ENCODE measurements around the gene PSME3. TPM values are rescaled to one million over a fixed set of nuclear protein-coding genes. Genes with fewer than 3 reads are reported as not detected.
A peak's percentile ranks its signal among the peaks of the same experiment; 100 is the strongest.

PSME3 gene
- total and polyA plus RNA-seq, 2 of the 13 experiments (the other 11 are each of a cell fraction or from before 2014, with no cell fraction given) = 66.3 to 135 TPM

DNA sequence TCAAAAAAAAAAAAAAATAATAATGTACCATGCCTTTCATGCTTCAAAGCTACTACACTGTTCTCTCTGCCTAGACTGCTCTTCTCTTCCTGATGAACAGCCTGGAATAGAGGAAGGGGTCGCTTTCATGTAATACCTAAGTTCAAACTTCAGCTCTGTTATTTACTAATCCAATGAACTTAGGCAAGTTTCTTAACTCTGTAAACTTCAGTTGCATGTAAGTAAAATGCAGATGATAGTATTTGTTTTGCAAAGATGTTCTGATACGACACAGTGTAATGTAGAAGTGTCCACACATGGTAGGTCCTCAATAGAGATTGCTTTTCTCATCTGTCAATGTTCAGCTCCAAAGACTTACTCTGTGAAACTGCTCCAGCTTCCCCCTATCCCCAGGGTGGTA lies 41.2 kb upstream of the PSME3 start (continued):
- TF ChIP-seq CHCHD3 (CRISPR knock-in tag; IDR thresholded peaks at IDR 0.05) (no peak), SIX4 (CRISPR knock-in tag; IDR thresholded peaks at IDR 0.05) (no peak), HNRNPK (IDR thresholded peaks at IDR 0.05; ENCODE audit: low read depth, low read length, poor library complexity, severe bottlenecking) (no peak), ZNF782 (CRISPR knock-in tag; IDR thresholded peaks at IDR 0.05; ENCODE audit: borderline replicate concordance) (no peak), KAT2B (IDR thresholded peaks at IDR 0.05; ENCODE audit: borderline replicate concordance, low read depth, low read length) (no peak), THAP11 (CRISPR knock-in tag; IDR thresholded peaks at IDR 0.05) (peak; percentile 60), SP5 (CRISPR knock-in tag; IDR thresholded peaks at IDR 0.05; ENCODE audit: borderline replicate concordance, low read depth) (no peak), NFKBIZ (CRISPR knock-in tag; IDR thresholded peaks at IDR 0.05) (no peak), SNRNP70 (IDR thresholded peaks at IDR 0.05; ENCODE audit: low read depth, low read length) (no peak)
- TF ChIP-seq, protein P1, sequence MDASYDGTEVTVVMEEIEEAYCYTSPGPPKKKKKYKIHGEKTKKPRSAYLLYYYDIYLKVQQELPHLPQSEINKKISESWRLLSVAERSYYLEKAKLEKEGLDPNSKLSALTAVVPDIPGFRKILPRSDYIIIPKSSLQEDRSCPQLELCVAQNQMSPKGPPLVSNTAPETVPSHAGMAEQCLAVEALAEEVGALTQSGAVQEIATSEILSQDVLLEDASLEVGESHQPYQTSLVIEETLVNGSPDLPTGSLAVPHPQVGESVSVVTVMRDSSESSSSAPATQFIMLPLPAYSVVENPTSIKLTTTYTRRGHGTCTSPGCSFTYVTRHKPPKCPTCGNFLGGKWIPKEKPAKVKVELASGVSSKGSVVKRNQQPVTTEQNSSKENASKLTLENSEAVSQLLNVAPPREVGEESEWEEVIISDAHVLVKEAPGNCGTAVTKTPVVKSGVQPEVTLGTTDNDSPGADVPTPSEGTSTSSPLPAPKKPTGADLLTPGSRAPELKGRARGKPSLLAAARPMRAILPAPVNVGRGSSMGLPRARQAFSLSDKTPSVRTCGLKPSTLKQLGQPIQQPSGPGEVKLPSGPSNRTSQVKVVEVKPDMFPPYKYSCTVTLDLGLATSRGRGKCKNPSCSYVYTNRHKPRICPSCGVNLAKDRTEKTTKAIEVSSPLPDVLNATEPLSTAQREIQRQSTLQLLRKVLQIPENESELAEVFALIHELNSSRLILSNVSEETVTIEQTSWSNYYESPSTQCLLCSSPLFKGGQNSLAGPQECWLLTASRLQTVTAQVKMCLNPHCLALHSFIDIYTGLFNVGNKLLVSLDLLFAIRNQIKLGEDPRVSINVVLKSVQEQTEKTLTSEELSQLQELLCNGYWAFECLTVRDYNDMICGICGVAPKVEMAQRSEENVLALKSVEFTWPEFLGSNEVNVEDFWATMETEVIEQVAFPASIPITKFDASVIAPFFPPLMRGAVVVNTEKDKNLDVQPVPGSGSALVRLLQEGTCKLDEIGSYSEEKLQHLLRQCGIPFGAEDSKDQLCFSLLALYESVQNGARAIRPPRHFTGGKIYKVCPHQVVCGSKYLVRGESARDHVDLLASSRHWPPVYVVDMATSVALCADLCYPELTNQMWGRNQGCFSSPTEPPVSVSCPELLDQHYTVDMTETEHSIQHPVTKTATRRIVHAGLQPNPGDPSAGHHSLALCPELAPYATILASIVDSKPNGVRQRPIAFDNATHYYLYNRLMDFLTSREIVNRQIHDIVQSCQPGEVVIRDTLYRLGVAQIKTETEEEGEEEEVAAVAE (CRISPR knock-in tag; IDR thresholded peaks at IDR 0.05; ENCODE audit: borderline replicate concordance) = peak; percentile 50; the same call in 1 of the 2 replicates
- TF ChIP-seq, protein P2, sequence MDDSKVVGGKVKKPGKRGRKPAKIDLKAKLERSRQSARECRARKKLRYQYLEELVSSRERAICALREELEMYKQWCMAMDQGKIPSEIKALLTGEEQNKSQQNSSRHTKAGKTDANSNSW (CRISPR knock-in tag; IDR thresholded peaks at IDR 0.05; ENCODE audit: borderline replicate concordance) = no peak
- TF ChIP-seq, protein P3, sequence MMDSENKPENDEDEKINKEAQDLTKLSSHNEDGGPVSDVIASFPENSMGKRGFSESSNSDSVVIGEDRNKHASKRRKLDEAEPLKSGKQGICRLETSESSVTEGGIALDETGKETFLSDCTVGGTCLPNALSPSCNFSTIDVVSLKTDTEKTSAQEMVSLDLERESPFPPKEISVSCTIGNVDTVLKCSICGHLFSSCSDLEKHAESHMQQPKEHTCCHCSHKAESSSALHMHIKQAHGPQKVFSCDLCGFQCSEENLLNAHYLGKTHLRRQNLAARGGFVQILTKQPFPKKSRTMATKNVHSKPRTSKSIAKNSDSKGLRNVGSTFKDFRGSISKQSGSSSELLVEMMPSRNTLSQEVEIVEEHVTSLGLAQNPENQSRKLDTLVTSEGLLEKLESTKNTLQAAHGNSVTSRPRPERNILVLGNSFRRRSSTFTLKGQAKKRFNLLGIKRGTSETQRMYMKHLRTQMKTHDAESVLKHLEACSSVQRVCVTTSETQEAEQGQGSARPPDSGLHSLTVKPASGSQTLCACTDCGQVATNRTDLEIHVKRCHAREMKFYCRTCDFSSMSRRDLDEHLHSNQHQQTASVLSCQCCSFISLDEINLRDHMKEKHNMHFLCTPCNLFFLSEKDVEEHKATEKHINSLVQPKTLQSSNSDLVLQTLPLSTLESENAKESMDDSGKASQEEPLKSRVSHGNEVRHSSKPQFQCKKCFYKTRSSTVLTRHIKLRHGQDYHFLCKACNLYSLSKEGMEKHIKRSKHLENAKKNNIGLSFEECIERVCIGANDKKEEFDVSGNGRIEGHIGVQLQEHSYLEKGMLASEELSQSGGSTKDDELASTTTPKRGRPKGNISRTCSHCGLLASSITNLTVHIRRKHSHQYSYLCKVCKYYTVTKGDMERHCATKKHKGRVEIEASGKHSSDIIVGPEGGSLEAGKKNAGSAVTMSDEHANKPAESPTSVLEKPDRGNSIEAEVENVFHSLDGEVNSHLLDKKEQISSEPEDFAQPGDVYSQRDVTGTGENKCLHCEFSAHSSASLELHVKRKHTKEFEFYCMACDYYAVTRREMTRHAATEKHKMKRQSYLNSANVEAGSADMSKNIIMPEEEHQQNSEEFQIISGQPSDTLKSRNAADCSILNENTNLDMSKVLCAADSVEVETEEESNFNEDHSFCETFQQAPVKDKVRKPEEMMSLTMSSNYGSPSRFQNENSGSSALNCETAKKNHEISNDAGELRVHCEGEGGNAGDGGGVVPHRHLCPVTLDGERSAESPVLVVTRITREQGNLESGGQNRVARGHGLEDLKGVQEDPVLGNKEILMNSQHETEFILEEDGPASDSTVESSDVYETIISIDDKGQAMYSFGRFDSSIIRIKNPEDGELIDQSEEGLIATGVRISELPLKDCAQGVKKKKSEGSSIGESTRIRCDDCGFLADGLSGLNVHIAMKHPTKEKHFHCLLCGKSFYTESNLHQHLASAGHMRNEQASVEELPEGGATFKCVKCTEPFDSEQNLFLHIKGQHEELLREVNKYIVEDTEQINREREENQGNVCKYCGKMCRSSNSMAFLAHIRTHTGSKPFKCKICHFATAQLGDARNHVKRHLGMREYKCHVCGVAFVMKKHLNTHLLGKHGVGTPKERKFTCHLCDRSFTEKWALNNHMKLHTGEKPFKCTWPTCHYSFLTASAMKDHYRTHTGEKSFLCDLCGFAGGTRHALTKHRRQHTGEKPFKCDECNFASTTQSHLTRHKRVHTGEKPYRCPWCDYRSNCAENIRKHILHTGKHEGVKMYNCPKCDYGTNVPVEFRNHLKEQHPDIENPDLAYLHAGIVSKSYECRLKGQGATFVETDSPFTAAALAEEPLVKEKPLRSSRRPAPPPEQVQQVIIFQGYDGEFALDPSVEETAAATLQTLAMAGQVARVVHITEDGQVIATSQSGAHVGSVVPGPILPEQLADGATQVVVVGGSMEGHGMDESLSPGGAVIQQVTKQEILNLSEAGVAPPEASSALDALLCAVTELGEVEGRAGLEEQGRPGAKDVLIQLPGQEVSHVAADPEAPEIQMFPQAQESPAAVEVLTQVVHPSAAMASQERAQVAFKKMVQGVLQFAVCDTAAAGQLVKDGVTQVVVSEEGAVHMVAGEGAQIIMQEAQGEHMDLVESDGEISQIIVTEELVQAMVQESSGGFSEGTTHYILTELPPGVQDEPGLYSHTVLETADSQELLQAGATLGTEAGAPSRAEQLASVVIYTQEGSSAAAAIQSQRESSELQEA (CRISPR knock-in tag; IDR thresholded peaks at IDR 0.05; ENCODE audit: not compliant biosample characterization) = no peak
- TF ChIP-seq, protein P4, sequence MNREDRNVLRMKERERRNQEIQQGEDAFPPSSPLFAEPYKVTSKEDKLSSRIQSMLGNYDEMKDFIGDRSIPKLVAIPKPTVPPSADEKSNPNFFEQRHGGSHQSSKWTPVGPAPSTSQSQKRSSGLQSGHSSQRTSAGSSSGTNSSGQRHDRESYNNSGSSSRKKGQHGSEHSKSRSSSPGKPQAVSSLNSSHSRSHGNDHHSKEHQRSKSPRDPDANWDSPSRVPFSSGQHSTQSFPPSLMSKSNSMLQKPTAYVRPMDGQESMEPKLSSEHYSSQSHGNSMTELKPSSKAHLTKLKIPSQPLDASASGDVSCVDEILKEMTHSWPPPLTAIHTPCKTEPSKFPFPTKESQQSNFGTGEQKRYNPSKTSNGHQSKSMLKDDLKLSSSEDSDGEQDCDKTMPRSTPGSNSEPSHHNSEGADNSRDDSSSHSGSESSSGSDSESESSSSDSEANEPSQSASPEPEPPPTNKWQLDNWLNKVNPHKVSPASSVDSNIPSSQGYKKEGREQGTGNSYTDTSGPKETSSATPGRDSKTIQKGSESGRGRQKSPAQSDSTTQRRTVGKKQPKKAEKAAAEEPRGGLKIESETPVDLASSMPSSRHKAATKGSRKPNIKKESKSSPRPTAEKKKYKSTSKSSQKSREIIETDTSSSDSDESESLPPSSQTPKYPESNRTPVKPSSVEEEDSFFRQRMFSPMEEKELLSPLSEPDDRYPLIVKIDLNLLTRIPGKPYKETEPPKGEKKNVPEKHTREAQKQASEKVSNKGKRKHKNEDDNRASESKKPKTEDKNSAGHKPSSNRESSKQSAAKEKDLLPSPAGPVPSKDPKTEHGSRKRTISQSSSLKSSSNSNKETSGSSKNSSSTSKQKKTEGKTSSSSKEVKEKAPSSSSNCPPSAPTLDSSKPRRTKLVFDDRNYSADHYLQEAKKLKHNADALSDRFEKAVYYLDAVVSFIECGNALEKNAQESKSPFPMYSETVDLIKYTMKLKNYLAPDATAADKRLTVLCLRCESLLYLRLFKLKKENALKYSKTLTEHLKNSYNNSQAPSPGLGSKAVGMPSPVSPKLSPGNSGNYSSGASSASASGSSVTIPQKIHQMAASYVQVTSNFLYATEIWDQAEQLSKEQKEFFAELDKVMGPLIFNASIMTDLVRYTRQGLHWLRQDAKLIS (CRISPR knock-in tag; IDR thresholded peaks at IDR 0.05) = no peak

All from HepG2 (cell line).